ENCODE measurements around the gene BSPH1.
"Not testable (repeated sequence)": the region's sequence is repeated elsewhere in the genome, so short reads cannot be mapped to it uniquely, and the experiment has no call there.

Gene BSPH1, protein sequence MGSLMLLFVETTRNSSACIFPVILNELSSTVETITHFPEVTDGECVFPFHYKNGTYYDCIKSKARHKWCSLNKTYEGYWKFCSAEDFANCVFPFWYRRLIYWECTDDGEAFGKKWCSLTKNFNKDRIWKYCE

DNA sequence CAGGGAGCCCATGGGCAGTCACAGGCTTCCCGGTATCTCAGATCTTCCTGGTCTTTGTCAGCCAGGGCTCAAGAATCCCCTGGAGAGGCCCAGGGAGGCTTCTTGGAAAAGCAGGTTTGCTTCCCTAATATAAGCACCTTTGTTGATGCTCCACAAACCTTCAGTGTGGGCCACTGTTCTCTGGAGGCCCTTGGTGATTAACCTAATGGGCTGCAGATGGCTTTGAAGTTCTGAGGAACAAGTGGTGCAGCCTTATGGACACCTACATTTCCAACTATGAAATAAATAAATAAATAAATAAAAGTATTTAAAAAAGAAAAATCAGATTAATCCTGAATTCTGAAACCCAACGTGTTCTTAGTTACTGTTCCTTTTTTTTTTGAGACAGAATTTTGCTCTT is at the start of gene BSPH1:
TSS of gene BSPH1 (minus strand) at position 101 of the 400 bp plus-strand sequence. CDS start at position 12, 89 bp downstream.
- DNase-seq, result no peak

DNA sequence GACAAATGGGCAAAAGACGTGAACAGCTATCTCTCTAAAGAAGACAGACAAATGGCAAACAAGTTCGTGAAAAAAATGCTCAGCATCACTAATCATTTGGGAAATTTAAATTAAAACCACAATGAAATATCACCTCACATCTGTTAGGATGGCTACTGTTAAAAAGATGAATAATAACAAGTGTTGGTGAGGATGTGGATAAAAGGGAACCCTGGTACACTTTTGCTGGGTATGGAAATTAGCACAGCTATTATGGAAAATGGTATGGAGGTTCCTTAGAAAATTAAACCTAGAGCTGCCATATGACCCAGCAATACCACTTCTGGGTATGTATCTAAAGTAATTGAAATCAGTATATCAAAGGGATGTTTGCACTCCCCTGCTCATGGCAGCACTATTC is 44.8 kb upstream of the BSPH1 start:
- DNase-seq, result no peak

DNA sequence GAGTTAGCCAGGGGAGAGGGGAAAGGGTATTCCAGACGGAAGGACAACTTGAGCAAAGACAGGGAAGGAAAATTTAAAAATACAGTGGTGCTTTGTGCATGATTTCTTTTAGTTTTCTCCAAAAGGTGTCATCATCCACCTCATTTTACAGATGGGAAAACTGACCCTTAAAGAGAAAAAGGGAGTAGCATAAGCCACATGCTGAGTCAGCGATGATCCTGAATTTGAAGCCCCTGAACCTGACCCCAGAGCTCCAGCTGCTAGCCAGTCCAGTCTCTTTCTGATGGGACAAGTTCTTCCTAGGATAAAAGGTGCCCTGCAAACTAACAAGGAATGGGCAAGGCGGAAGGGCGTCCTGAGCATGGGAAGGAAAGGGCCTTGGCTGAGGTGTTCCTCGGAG is 41.6 kb upstream of the BSPH1 start:
- no peak for DNase-seq

DNA sequence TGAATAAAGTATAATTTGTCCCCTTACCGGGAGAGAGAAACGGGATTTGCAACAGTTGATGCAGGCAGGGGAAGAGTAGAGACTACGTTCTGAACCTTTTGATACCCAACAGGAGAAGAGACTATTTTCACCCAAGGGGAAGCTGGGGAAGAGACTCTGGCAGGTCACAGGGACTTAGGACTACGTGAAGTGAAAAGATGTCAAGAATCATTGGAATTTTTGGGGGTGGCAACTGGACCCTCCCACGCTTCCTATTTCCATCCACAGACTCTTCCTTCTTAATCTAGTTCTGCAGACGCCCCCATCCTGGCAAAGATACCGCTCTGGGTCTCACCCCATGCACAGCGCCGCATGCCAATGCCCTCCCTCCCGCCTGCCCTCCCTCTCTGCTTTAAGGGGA is 38.1 kb upstream of the BSPH1 start:
- DNase-seq, result no peak

DNA sequence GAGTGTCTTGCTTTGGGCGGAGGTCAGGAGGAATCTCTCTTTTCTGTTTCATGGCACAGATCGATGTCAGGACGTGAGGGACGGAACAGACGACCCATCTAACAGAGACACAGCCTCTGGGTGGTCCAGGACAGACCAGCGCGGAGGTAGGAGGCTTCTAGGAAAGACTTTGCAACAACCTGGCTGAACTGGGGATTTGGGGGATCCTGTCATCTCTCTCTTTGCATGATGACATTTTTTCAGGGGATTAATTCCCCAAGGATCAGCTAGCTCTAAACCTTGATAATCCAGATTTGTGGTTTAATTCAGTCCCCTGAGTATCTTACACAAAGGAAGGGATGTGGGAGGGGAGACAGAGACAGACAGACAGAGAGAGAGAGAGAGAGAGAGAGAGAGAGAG is 37.5 kb upstream of the BSPH1 start:
- DNase-seq, result no peak

DNA sequence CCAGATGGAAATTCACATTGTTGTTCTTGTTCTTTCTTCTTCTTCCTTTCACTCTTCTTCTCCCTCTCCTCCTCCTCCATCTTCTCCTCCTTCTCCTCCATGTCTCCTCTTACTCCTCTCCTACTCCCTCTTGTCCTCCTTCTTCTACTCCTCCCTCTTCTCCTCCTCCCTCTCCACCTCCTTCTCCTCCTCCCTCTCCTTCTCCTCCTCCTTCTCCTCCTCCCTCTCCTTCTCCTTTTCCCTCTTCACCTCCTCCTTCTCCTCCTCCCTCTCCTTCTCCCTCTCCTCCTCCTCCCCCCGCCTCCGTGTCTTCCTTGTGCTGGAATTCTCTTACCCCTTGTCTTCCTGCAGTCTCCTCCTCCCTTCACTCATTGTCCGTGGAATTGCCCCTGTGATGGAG is 33.5 kb upstream of the BSPH1 start:
- DNase-seq, result no peak

DNA sequence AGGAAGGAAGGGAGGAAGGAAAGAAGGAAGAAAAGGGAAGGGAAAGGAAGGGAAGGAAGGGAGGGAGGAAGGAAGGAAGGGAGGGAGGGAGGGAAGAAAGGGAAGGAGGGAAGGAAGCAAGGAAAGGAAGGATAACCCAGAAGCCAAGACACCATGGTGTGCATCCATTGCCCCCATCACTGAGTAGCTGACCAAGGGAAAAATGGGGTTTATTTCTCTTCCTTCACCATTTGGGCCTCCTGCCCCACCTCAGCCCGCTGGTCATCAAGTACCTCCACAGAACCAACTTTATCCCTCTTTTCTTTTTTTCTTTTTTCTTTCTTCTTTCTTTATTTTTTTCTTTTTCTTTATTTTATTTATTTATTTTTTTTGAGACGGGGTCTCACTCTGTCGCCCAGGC is 31.5 kb upstream of the BSPH1 start:
- DNase-seq, result no peak

DNA sequence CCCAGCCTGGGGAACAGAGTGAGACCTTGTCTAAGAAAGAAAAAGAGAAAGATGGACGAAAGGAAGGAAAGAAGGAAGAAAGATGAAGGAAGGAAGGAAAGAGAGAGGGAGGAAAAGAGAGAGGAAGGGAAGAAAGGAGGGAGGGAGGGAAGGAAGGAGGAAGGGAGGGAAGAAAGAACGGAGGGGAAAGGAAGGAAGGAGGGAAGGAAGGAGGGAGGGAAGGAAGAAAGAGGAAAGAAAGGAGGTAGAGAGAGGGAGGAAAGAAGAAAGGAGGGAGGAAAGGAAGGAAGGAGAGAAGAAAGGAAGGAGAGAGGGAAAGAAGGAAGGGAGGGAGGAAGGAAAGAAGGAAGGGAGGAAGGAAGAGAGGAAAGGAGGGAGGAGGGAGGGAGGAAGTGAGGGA is 31.0 kb upstream of the BSPH1 start:
- no peak for DNase-seq

DNA sequence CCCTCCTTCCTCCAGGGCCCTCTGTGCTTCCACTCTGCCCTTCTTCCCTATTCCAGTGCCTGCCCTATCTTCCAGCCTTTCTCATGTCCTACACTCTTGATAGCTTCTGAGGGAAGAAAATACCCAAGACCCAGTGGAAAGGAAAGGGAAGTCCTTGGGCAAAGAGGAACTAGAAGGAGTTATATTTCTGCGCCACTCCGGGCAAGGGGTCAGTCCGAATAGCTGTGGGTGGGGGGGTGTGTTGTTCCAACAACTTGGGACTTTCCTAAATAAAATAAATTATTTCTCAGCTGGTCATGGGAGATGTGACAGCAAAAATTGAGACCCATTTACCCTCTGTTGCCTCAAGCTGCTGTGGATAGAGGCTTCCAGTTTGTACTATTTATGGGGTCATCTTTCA is 28.7 kb upstream of the BSPH1 start:
- DNase-seq, result no peak

DNA sequence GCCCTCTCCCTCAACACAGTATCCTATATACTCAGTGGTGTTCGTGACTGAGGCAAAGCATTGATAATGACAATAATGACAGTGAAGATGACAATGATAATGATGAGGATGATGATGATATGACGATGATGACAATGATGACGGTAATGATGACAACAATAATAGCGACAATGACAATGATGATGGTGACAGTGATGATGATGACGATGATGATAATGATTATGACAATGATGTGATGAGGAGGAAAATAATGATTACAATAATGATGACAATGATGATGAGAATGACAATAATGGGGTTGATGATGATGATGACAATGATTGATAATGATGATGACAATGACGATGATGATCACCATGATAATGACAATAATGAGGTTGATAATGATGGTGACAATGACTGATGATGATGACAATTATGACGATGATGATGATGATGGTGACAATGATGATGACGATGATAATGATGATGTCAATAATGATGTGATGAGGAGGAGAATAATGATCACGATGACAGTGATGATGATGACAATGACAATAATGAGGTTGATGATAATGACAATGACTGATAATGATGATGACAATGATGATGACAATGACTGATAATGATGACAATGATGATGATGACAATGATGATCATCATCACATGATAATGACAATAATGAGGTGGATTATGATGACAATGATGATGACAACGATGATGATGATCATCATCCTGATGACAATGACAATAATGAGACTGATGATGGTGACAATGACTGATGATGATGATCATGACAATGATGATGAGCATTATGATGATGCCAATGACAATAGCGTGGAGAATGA is 19.2 kb upstream of the BSPH1 start:
- no peak for DNase-seq

DNA sequence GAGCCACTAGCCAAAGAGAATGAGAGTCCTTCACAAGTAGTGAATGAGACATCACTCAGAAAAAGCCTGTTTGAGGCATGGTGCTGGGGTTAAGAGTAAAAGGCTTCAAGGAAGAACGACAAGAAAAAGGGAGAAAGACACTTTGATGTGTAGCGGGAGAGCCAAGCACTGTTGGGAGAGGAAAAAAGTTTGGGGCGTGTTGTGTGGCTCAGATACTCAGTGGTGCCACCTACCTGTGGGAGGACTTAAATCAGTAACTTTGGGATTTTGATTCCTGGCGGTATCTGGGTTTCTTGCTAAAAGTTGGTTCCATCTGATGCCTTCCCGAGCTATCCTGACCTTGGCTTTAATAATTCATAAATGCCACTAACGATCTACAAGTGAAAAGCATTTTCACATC is 14.8 kb upstream of the BSPH1 start:
- no peak for DNase-seq

DNA sequence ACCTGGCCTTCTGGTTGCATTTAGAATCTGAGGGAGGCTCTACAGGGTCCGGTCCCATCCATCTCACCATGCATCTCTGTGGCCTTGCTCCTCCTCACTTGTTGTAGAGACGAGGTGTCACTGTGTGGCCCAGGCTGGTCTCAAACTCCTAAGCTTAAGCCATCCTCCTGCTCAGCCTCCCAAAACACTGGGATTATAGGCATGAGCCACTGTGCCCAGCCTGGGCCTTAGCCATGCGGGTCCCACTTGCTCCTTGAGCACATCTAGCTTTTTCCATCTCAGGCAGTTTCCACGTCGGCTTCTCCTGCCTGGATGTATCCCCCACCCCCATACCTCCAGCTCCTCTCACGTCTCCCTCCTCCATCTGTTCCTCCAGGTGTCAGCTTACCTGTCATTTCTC is 12.3 kb upstream of the BSPH1 start:
- DNase-seq, result no peak

DNA sequence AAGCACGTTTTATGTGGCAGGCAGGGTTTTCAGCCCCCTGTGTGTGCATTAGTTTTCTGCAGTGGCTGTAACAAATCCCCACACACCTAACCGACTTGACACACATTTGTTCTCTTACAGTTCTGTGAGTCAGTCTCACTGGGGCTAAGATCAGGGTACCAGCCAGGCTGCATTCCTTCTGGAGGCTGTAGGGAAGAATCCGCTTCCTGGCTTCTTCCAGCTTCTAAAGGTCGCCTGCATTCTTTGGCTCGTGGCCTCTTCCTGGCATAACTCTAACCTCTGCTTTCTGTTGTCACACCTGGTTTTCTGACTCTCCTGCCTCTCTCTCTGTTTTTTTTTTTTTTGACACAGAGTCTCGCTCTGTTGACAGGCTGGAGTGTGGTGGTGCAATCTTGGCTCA is 8.9 kb upstream of the BSPH1 start:
- DNase-seq, result no peak

DNA sequence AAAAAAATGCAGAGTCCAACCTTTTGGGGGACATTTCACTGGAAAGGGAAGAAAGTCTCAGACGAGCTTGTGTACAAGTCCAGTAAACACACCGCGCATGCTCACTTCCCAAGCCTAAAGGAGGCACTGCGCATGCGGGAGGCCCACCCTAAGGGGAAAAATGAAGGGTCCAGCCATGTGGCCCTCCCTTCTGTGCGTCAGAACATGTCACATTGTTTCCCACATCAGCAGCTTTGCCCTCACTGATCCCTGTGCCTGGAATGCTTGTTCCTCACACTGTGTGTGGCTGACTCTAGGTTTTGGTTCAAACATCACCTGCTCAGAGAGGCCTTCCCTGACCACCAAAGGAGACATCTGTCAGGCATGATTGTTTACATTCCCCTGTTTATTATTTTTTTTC is 6.8 kb upstream of the BSPH1 start:
- DNase-seq, result no peak

DNA sequence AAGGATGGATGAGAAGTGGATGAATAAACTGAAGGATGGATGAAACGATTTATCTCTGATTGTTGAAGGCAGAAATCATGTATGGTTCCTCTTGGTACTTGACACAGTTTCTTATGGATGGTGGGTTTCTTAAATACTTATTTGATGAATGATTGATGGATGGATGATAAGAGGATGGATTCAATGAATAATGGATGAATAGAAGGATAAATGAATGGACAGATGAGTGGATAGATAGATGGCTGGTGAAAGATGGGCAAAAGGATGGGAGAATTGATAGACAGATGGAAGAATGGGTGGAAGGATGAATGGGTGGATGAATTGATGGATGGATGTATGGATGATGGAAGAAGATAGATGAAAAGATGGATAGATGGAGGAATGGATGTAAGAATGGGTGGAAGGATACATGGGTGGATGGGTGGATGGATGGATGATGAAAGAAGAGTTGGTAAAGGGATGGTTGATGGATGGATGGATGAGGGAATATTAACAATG is 4.3 kb upstream of the BSPH1 start:
- no peak for DNase-seq

DNA sequence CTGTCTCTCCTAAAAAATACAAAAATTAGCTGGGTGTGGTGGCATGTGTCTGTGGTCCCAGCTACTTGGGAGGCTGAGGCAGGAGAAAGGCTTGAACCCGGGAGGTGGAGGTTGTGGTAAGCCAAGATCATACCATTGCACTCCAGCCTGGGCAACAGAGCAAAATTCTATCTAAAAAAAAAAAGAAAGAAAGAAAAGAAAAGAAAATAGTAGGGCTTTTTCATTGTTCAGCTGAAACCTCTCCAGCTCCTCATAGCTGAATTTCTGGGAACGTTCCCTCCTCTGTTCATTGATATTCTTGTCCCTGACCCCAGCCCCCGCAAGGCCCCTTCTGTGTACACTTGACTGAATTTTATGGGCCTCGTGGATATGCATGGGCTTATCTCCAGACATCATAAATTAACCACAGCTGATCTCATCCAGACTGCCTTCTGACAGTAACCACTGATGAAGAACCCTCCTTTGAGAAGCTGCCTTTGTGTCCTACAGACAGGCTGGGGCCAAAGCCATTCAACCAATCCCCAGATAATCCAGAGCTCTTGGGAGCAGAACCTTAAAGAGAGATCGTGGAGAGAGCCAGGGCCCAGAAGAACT is 2.3 kb upstream of the BSPH1 start, which contains the start of gene ELSPBP1:
TSS of gene ELSPBP1 (plus strand) at position 424 of the 594 bp plus-strand sequence. CDS start 14,036 bp downstream, outside the sequence.
- DNase-seq, result no peak

DNA sequence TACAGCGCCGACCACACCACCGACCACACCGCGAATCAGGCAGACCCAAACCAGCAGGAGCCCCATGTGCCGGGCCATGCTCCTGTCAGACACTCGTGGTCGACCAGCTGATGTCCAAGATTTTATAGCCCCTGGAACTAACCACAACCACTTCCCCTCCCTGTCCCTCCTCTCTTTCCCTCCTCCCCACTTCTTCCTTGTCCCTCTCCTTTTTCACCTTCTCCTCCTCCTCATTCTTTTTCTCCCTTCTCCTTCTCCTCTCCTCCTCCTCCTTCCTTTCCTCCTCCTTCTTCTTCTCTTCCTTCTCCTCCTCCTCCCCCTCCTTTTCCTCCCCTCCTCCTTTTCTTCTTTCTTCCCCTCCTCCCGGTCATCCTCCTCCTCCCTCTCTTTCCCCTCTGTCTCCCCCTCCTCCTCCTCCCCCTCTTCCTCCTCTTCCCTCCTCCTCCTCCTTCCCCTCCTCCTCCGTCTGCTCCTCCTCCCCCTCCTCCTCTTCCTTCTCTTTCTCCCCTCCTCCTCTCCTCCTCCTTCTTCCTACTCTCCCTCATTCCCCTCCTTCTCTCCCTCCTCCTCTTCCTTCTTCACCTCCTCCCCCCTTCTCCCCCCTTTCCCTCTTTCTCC is 670 bp downstream of the BSPH1 start:
- DNase-seq, result no peak

DNA sequence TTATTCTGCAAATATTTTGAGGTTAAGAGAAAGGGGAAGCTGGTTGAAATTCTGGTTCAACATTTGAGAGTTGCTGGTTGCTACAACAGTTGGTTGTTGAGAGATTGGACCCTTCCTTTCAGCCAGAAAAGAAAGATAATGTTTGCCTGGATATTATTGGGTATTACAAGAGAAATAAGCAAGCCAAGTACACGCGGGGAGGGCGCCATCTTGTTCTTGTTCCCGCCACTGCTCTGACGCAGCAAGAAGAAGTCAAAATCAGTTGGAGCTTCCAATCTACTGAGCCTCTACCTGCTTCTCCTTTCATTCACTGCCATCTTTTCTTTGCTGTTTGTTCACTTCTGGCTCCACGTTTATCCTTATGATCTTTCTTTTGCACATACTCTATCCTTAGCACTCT is 18.4 kb downstream of the BSPH1 start:
- DNase-seq, result no peak

DNA sequence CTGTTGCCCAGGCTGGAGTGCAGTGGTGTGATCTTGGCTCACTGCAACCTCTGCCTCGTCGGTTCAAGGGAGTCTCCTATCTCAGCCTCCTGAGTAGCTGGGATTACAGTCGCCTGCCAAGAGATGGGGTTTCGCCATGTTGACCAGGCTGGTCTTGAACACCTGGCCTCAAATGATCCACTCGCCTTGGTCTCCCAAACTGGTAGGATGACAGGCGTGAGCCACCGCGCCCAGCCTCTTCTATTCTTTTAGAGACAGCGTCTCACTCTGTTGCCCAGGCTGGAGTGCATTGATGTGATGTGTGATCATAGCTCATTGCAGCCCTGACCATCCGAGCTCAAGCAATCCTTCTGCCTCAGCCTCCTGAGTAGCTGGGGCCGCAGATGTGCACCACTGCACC is 36.0 kb downstream of the BSPH1 start:
- DNase-seq, result not testable (repeated sequence)

DNA sequence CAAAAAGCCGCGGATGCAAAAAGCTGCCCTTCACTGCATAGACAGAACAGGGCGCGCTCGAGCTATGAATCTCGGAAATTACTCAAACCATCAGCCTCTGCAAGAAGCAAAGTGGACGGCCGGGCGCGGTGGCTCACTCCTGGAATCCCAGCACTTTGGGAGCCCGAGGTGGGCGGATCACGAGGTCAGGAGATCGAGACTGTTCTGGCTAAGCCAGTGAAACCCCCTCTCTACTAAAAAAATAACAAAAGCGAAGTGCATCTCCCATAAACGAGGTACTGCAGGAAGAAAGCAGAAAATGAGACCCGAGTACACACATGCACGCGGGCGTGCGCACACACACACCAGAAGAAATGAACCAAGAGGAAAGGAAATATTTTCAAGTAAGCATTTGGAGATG is 39.8 kb downstream of the BSPH1 start:
- DNase-seq, result not testable (repeated sequence)

DNA sequence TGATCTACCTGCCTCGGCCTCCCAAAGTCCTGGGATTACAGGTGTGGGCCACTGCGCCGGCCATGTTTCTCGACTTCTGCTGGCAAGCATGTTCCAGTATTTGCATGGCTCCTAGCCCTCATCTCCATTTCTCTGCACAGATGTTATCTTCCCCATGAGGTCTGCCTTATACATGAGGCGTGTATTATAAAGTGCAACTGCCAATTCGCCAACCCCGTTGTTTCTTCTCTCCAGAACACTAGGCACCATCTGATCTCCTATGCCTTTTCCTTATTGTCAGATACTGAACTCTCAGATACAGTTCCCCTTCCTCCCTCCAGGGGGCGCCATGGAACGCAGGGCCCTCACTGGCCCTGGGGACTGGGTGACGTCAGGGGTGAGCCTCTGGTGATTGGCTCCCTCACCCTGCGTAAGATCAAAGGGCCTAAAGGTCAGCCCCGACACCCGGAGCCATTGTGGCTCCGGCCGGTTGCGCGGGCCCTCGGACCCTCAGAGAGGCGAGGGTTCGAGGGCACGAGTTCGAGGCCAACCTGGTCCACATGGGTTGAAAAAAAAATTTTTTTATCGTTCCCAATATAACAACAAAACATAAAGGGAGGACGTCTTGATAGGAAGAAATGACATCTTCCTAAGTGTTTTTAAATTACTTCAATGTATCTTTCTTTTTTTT is 42.0 kb downstream of the BSPH1 start:
- not testable (repeated sequence) for DNase-seq

DNA sequence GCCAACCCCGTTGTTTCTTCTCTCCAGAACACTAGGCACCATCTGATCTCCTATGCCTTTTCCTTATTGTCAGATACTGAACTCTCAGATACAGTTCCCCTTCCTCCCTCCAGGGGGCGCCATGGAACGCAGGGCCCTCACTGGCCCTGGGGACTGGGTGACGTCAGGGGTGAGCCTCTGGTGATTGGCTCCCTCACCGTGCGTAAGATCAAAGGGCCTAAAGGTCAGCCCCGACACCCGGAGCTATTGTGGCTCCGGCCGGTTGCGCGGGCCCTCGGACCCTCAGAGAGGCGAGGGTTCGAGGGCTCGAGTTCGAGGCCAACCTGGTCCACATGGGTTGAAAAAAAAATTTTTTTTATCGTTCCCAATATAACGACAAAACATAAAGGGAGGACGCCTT is 63.4 kb downstream of the BSPH1 start:
- DNase-seq, result not testable (repeated sequence)
